Parathyroid adenoma (tissue), 2 donors: Measurements from ENCODE around the gene LBP.
"Not testable (repeated sequence)": the region's sequence is repeated elsewhere in the genome, so short reads cannot be mapped to it uniquely, and the experiment has no call there.

ENCODE experiments used
- H2AFZ ChIP-seq: fragments of 300-600 bp; sonication (generic); one replicate; pipeline ENCODE4 v1.7.0; 2017; ENCODE audit warnings: antibody characterized with exemption, mild to moderate bottlenecking
- H3K27ac ChIP-seq: fragments of 300-600 bp; sonication (generic); one replicate; pipeline ENCODE4 v1.7.0; 2017
- H3K27me3 ChIP-seq: fragments of 300-600 bp; sonication (generic); one replicate; pipeline ENCODE4 v1.7.0; 2017; ENCODE audit warnings: low read length; ENCODE audit not compliant: control insufficient read depth, insufficient read depth
- H3K36me3 ChIP-seq: fragments of 300-600 bp; sonication (generic); one replicate; pipeline ENCODE4 v1.7.0; 2017; ENCODE audit warnings: low read length; ENCODE audit not compliant: control insufficient read depth, insufficient read depth
- H3K4me1 ChIP-seq: fragments of 300-600 bp; sonication (generic); one replicate; pipeline ENCODE4 v1.7.0; 2017; ENCODE audit warnings: control low read depth
- H3K4me2 ChIP-seq: fragments of 300-600 bp; sonication (generic); one replicate; pipeline ENCODE4 v1.7.0; 2017; ENCODE audit warnings: low read length
- H3K4me3 ChIP-seq: fragments of 300-600 bp; sonication (generic); one replicate; pipeline ENCODE4 v1.7.0; 2017; ENCODE audit warnings: low read depth, low read length
- H3K79me2 ChIP-seq: fragments of 300-600 bp; sonication (generic); one replicate; pipeline ENCODE4 v1.7.0; 2017; ENCODE audit warnings: control low read depth
- H3K9ac ChIP-seq: fragments of 300-600 bp; sonication (generic); one replicate; pipeline ENCODE4 v1.7.0; 2017; ENCODE audit warnings: mild to moderate bottlenecking
- H3K9me3 ChIP-seq: fragments of 300-600 bp; sonication (generic); one replicate; pipeline ENCODE4 v1.7.0; 2017; ENCODE audit warnings: low read length; ENCODE audit not compliant: control insufficient read depth
- CTCF ChIP-seq: fragments of 300-600 bp; sonication (generic); IDR thresholded peaks from one replicate; pipeline ENCODE4 v1.7.0; 2017; ENCODE audit warnings: antibody characterized with exemption, mild to moderate bottlenecking
- donor health status: primary hyperparathyroidism.

The LBP gene

GRCh38 chr20:38393259-38393658 lies 47.0 kb downstream of the LBP start:
- H3K36me3 ChIP-seq, result no peaks in the 10 kb centered on the region
- H3K4me1 ChIP-seq, result no peaks in the 10 kb centered on the region
- TF ChIP-seq CTCF, result no peak
- no peaks in the 10 kb centered on the region for H3K9me3 ChIP-seq
- H2AFZ ChIP-seq, result no peak overlapping the region
- H3K27me3 ChIP-seq, result no peaks in the 10 kb centered on the region
- no peak overlapping the region for H3K27ac ChIP-seq
- no peak overlapping the region for H3K4me3 ChIP-seq
- no peaks in the 10 kb centered on the region for H3K79me2 ChIP-seq
- no peak overlapping the region for H3K9ac ChIP-seq
- H3K4me2 ChIP-seq, result no peak overlapping the region

GRCh38 chr20:38395165-38395564 lies 48.9 kb downstream of the LBP start:
- no peak overlapping the region for H3K4me3 ChIP-seq
- H3K9me3 ChIP-seq, result no peaks in the 10 kb centered on the region
- H3K27ac ChIP-seq, result no peak overlapping the region
- no peak overlapping the region for H3K9ac ChIP-seq
- no peaks in the 10 kb centered on the region for H3K36me3 ChIP-seq
- no peak overlapping the region for H3K4me2 ChIP-seq
- H2AFZ ChIP-seq, result no peak overlapping the region
- no peaks in the 10 kb centered on the region for H3K4me1 ChIP-seq
- H3K27me3 ChIP-seq, result no peaks in the 10 kb centered on the region
- no peaks in the 10 kb centered on the region for H3K79me2 ChIP-seq
- no peak for TF ChIP-seq CTCF

GRCh38 chr20:38395751-38396395 lies 49.6 kb downstream of the LBP start:
- not testable (repeated sequence) for H3K9ac ChIP-seq, H3K27ac ChIP-seq, H3K36me3 ChIP-seq, H3K4me3 ChIP-seq, H3K4me1 ChIP-seq, H3K4me2 ChIP-seq, H3K79me2 ChIP-seq, H2AFZ ChIP-seq, H3K27me3 ChIP-seq, H3K9me3 ChIP-seq

GRCh38 chr20:38402089-38402488 lies 55.8 kb downstream of the LBP start:
- no peak for TF ChIP-seq CTCF
- Histone ChIP-seq H3K79me2 (no peaks in the 10 kb centered on the region), H3K27ac (no peak overlapping the region), H3K4me2 (no peak overlapping the region), H3K36me3 (no peaks in the 10 kb centered on the region), H3K9ac (no peak overlapping the region), H3K4me3 (no peak overlapping the region), H2AFZ (no peak overlapping the region), H3K9me3 (no peaks in the 10 kb centered on the region), H3K27me3 (no peaks in the 10 kb centered on the region), H3K4me1 (no peaks in the 10 kb centered on the region)

- no peak for TF ChIP-seq CTCF
- Histone ChIP-seq H3K4me1 (no peaks in the 10 kb centered on the region), H3K27ac (no peak overlapping the region), H3K9me3 (no peaks in the 10 kb centered on the region), H3K4me3 (no peak overlapping the region), H3K4me2 (no peak overlapping the region), H3K79me2 (no peaks in the 10 kb centered on the region), H2AFZ (no peak overlapping the region), H3K9ac (no peak overlapping the region), H3K36me3 (no peaks in the 10 kb centered on the region), H3K27me3 (no peaks in the 10 kb centered on the region)
Observed at GRCh38 chr20:38402816-38403215, 56.5 kb downstream of the LBP start.
